Body of pancreas (tissue), 4 donors: Measurements from ENCODE around the gene C1orf74.

Experiments
- POLR2A ChIP-seq, 3 donors: fragments of 450-650 bp; IDR thresholded peaks; one replicate each; pipeline ENCODE4 v1.6.1; 2016; ENCODE audit warnings: antibody characterized with exemption in 3 of 3, mild to moderate bottlenecking in 2 of 3
- TF ChIP-seq, protein P1 (sequence below), 7 experiments: fragments of 450-650 bp in 4 of 7; fragments of 200-600 bp in 3 of 7; sonication (generic) in 3 of 7; IDR thresholded peaks; one replicate each; pipeline ENCODE4 v1.5.1; 2016 to 2019; ENCODE audit warnings: antibody characterized with exemption in 7 of 7

DNA sequence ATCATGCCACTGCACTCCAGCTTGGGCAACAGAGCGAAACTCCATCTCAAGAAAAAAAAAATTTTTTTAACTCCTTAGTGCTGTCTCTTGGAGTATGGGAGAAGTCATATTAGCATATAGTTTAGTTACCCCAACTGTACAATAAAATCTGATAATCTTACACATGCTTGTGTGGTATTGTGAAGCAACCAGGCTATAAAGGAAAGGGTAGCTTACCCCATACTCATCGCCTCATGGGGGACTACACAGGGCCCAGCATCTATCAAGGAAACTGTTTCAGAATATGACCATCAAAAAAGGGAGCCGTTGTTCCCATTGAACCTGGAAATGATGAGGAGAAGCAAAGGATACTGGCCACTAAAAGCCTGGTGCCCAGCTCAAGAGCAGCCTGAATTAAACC, 31.5 kb downstream of the C1orf74 start:
- no peak for TF ChIP-seq POLR2A (IDR thresholded peaks at IDR 0.05)
- TF ChIP-seq, protein P1, sequence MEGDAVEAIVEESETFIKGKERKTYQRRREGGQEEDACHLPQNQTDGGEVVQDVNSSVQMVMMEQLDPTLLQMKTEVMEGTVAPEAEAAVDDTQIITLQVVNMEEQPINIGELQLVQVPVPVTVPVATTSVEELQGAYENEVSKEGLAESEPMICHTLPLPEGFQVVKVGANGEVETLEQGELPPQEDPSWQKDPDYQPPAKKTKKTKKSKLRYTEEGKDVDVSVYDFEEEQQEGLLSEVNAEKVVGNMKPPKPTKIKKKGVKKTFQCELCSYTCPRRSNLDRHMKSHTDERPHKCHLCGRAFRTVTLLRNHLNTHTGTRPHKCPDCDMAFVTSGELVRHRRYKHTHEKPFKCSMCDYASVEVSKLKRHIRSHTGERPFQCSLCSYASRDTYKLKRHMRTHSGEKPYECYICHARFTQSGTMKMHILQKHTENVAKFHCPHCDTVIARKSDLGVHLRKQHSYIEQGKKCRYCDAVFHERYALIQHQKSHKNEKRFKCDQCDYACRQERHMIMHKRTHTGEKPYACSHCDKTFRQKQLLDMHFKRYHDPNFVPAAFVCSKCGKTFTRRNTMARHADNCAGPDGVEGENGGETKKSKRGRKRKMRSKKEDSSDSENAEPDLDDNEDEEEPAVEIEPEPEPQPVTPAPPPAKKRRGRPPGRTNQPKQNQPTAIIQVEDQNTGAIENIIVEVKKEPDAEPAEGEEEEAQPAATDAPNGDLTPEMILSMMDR (IDR thresholded peaks at IDR 0.05), result no peak
